SK-N-SH (cell line): ENCODE measurements around the gene FAM117B. TPM values are rescaled to one million over a fixed set of nuclear protein-coding genes. Genes with fewer than 3 reads are reported as not detected.
A peak's percentile ranks its signal among the peaks of the same experiment; 100 is the strongest.

Source experiments
- CTCF ChIA-PET: fragments of 300-600, 350-600 bp; formaldehyde crosslinking; extraction: SDS; loops from one replicate; lab custom pipeline; 2021; lab: Yijun Ruan, JAX
- POLR2A ChIA-PET: fragments of 350-600 bp; sonication (Branson Sonifier 250); formaldehyde crosslinking; extraction: SDS; loops from one replicate; lab custom pipeline; 2020; ENCODE audit warnings: antibody characterized with exemption, inconsistent platforms; lab: Yijun Ruan, JAX
- DNase-seq: peaks from one replicate; pipeline ENCODE4 v3.0.0; 2012
- H2AFZ ChIP-seq: fragments of 200-600 bp; sonication (generic); 2 replicates; pipeline ENCODE4 v1.8.1; 2016; ENCODE audit warnings: antibody characterized with exemption, mild to moderate bottlenecking, low read depth
- H3F3A ChIP-seq: fragments of 200-600 bp; sonication (generic); replicated peaks from 2 replicates; pipeline ENCODE3; 2016; ENCODE audit warnings: antibody characterized with exemption, mild to moderate bottlenecking; ENCODE audit not compliant: insufficient read depth
- H3K27ac ChIP-seq, 2 experiments: fragments of 200-500 bp in 1 of 2; fragments of 200-600 bp in 1 of 2; sonication (Bioruptor generic) in 1 of 2; sonication (generic), shearing (Covaris generic) in 1 of 2; 2 replicates each; pipeline versions ENCODE4 v1.5.1 to v1.6.1; 2014 to 2016; ENCODE audit warnings: low read depth in 2 of 2, inconsistent platforms in 1 of 2, low read length in 1 of 2, mild to moderate bottlenecking in 1 of 2, mixed read lengths in 1 of 2
- H3K27me3 ChIP-seq: fragments of 200-600 bp; sonication (generic), shearing (Covaris generic); 2 replicates; pipeline ENCODE4 v1.6.1; 2016; ENCODE audit warnings: mixed run types; ENCODE audit not compliant: insufficient read depth
- H3K36me3 ChIP-seq, 2 experiments: fragments of 200-500 bp in 1 of 2; fragments of 200-600 bp in 1 of 2; sonication (Bioruptor generic) in 1 of 2; sonication (generic) in 1 of 2; replicated peaks in 1 of 2; 2 replicates each; pipeline versions ENCODE3 to v1.5.1; 2014 to 2016; ENCODE audit warnings: low read length in 1 of 2, mild to moderate bottlenecking in 1 of 2; ENCODE audit not compliant: insufficient read depth in 2 of 2, control insufficient read depth in 1 of 2
- H3K4me1 ChIP-seq, 2 experiments: fragments of 200-500 bp in 1 of 2; fragments of 200-600 bp in 1 of 2; sonication (Bioruptor generic) in 1 of 2; sonication (generic), shearing (Covaris generic) in 1 of 2; 2 replicates each; pipeline versions ENCODE4 v1.5.1 to v1.6.1; 2014 to 2016; ENCODE audit warnings: low read depth in 1 of 2, low read length in 1 of 2, mixed run types in 1 of 2; ENCODE audit not compliant: insufficient read depth in 2 of 2, control insufficient read depth in 1 of 2
- H3K4me2 ChIP-seq: fragments of 200-600 bp; sonication (generic), shearing (Covaris generic); 2 replicates; pipeline ENCODE4 v1.6.1; 2017; ENCODE audit warnings: mixed run types
- H3K4me3 ChIP-seq, 2 experiments: fragments of 200-500 bp in 1 of 2; fragments of 200-600 bp in 1 of 2; sonication (Bioruptor generic) in 1 of 2; sonication (generic), shearing (Covaris generic) in 1 of 2; 2 replicates each; pipeline versions ENCODE4 v1.5.1 to v1.8.1; 2014 to 2016; ENCODE audit warnings: low read depth in 2 of 2, inconsistent platforms in 1 of 2, low read length in 1 of 2, mild to moderate bottlenecking in 1 of 2, mixed read lengths in 1 of 2, moderate library complexity in 1 of 2
- H3K79me2 ChIP-seq: fragments of 200-600 bp; sonication (generic); 2 replicates; pipeline ENCODE4 v1.8.1; 2017; ENCODE audit warnings: mild to moderate bottlenecking; ENCODE audit not compliant: insufficient read depth
- H3K9ac ChIP-seq: fragments of 200-600 bp; sonication (generic); 2 replicates; pipeline ENCODE4 v1.6.1; 2017; ENCODE audit warnings: mixed run types
- H3K9me2 ChIP-seq: fragments of 200-600 bp; sonication (generic); 2 replicates; pipeline ENCODE4 v1.6.1; 2017; ENCODE audit warnings: mixed run types
- H3K9me3 ChIP-seq: fragments of 200-600 bp; sonication (generic); 2 replicates; pipeline ENCODE4 v1.6.1; 2017; ENCODE audit warnings: mixed run types, mild to moderate bottlenecking, moderate library complexity
- H4K20me1 ChIP-seq: fragments of 200-600 bp; sonication (generic); 2 replicates; pipeline ENCODE4 v1.6.1; 2017; ENCODE audit warnings: mild to moderate bottlenecking, mixed run types; ENCODE audit not compliant: insufficient read depth
- CHD2 ChIP-seq: fragments of 150-350 bp; IDR thresholded peaks from 2 replicates; pipeline ENCODE4 v1.6.1; 2018; ENCODE audit warnings: low read length; ENCODE audit not compliant: partially characterized antibody
- ELF1 ChIP-seq: IDR thresholded peaks from 2 replicates; pipeline ENCODE4 v1.4.0; 2012
- EZH2phosphoT487 ChIP-seq: fragments of 200-600 bp; sonication (generic); IDR thresholded peaks from 2 replicates; pipeline ENCODE4 v1.6.1; 2017; ENCODE audit warnings: low read depth, mixed run types, mild to moderate bottlenecking, antibody characterized with exemption, moderate library complexity, borderline replicate concordance
- FOXM1 ChIP-seq: IDR thresholded peaks from 2 replicates; pipeline ENCODE4 v1.4.0; 2012; ENCODE audit warnings: low read depth, mild to moderate bottlenecking
- GABPA ChIP-seq: IDR thresholded peaks from 2 replicates; pipeline ENCODE4 v1.4.0; 2012; ENCODE audit warnings: low read depth, mild to moderate bottlenecking
- GATA2 ChIP-seq: sonication (generic); formaldehyde crosslinking; IDR thresholded peaks from 2 replicates; pipeline ENCODE4 v1.5.0; 2020; ENCODE audit warnings: mild to moderate bottlenecking, missing genetic modification reagents
- MAX ChIP-seq: IDR thresholded peaks from 2 replicates; pipeline ENCODE4 v1.4.0; 2012; ENCODE audit warnings: low read depth
- NFIC ChIP-seq: IDR thresholded peaks from 2 replicates; pipeline ENCODE4 v1.4.0; 2012; ENCODE audit warnings: borderline replicate concordance
- POLR2AphosphoS5 ChIP-seq: IDR thresholded peaks from 2 replicates; pipeline ENCODE4 v1.6.1; 2012; ENCODE audit warnings: low read depth, low read length
- RFX5 ChIP-seq: IDR thresholded peaks from 2 replicates; pipeline ENCODE4 v1.6.1; 2012; ENCODE audit warnings: mild to moderate bottlenecking, improper control_type of control experiment, low read length
- SIN3A ChIP-seq: IDR thresholded peaks from 2 replicates; pipeline ENCODE4 v1.6.1; 2012; ENCODE audit warnings: low read depth, mild to moderate bottlenecking, low read length, moderate library complexity, borderline replicate concordance
- USF1 ChIP-seq: IDR thresholded peaks from 2 replicates; pipeline ENCODE4 v1.4.0; 2012; ENCODE audit warnings: low read depth, borderline replicate concordance
- WGBS: methylation state at CpG from one replicate; pipeline ENCODE4 v1.1.6; 2017; ENCODE audit warnings: low lambda C conversion rate; 5-methylcytosine and 5-hydroxymethylcytosine counted together
- polyA plus RNA-seq, 3 experiments: library from polyadenylated mRNA; depleted of rRNA; stranded (reverse); fragments of >200 nt; gene quantifications; 2 replicates each; pipeline ENCODE4 v1.2.3, GENCODE V29; 2012
- TF ChIP-seq, protein P1 (sequence below): fragments of 150-350 bp; IDR thresholded peaks from 2 replicates; pipeline ENCODE4 v1.6.1; 2016; ENCODE audit warnings: mild to moderate bottlenecking, low read depth, low read length

FAM117B gene
- polyA plus RNA-seq, 1 of the 3 experiments (the other 2 are of a cell fraction): 0.90 TPM

DNA sequence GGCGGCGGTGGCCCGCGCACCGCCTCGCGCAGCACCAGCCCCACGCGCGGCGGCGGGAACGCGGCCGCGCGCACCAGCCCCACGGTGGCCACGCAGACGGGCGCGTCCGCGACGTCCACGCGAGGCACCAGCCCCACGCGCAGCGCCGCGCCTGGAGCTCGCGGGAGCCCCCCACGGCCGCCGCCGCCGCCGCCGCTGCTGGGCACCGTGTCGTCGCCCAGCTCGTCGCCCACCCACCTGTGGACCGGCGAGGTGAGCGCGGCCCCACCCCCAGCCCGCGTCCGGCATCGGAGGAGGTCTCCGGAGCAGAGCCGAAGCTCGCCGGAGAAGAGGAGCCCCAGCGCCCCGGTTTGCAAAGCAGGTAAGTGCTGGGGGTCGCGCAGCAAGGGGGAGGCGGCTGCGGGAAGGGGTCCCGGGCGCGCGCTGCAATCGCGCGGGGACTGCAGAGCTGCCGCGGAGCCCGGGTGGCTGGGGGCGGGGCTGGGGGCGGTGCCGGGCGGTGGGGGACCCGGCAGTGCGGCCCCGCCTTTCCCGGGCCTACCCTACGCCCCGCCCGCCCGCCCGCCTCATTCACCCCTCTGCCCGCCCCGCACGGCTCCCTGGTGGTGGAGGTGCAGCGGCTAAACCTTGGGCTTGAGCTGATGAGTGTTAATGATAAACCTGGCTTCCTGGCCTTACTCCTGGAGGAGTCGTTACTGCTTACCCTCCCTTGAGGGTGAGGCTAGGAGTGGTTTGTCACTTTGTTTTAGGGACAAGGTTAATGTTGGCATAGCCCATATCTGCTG, 851 bp downstream of the FAM117B start:
- Histone ChIP-seq H4K20me1 (no peaks in the 10 kb centered on the region), H3K79me2 (peaks cover 29% of the 10 kb centered on the region), H2AFZ (peak overlapping the region; percentile 99), H3K4me3 (peak overlapping the region; percentile 83 to 96), H3K9me3 (no peaks in the 10 kb centered on the region), H3K9me2 (no peaks in the 10 kb centered on the region), H3K4me2 (peak overlapping the region; percentile 87), H3K36me3 (no peaks in the 10 kb centered on the region), H3K4me1 (no peaks in the 10 kb centered on the region; a peak in 2 of 4 replicates), H3K27me3 (no peaks in the 10 kb centered on the region), H3F3A (no peaks in the 10 kb centered on the region), H3K9ac (peak overlapping the region; percentile 73), H3K27ac (peak overlapping the region; percentile 64 to 86)
- ChIA-PET POLR2A (interaction anchor here (0.6 to 1.2 kb wide), 4 partner anchors 32 to 1267 kb away, joined by 3 to 5 read pairs (median 4); no protein-coding TSS in a partner anchor), CTCF (interaction anchor here (0.7 to 3.2 kb wide), 6 partner anchors 11 to 1180 kb away, joined by 3 to 19 read pairs (median 3); no protein-coding TSS in a partner anchor)
- WGBS: 0% methylated on average over 1 of the region's 92 CpGs
- TF ChIP-seq MAX (no peak), SIN3A (peak; percentile 34; the same call in 1 of the 2 replicates), GATA2 (peak; percentile 42; the same call in 1 of the 2 replicates), FOXM1 (no peak), EZH2phosphoT487 (no peak), CHD2 (no peak), NFIC (no peak), POLR2AphosphoS5 (peak; percentile 59)
- peak; percentile 97 for DNase-seq

- Histone ChIP-seq H3K36me3 (no peaks in the 10 kb centered on the region), H3K9ac (peak overlapping the region; percentile 73), H3K9me2 (no peaks in the 10 kb centered on the region), H3K4me3 (peak overlapping the region; percentile 83 to 96), H3K4me1 (no peaks in the 10 kb centered on the region; a peak in 2 of 4 replicates), H3K9me3 (no peaks in the 10 kb centered on the region), H4K20me1 (no peaks in the 10 kb centered on the region), H3K27ac (peak overlapping the region; percentile 64 to 80), H3K27me3 (no peaks in the 10 kb centered on the region)
- CTCF ChIA-PET: interaction anchor here (1.5 to 3.2 kb wide), 3 partner anchors 11 to 47 kb away, joined by 3 to 19 read pairs (median 5); no protein-coding TSS in a partner anchor
- TF ChIP-seq USF1: no peak
- TF ChIP-seq NFIC: no peak
- TF ChIP-seq RFX5: no peak
- TF ChIP-seq, protein P1, sequence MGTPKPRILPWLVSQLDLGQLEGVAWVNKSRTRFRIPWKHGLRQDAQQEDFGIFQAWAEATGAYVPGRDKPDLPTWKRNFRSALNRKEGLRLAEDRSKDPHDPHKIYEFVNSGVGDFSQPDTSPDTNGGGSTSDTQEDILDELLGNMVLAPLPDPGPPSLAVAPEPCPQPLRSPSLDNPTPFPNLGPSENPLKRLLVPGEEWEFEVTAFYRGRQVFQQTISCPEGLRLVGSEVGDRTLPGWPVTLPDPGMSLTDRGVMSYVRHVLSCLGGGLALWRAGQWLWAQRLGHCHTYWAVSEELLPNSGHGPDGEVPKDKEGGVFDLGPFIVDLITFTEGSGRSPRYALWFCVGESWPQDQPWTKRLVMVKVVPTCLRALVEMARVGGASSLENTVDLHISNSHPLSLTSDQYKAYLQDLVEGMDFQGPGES: no peak
- TF ChIP-seq MAX: no peak
- no peak for TF ChIP-seq ELF1
- TF ChIP-seq GABPA: no peak
- TF ChIP-seq, all 33 proteins: peak for 0
- POLR2A ChIA-PET: interaction anchor here (1.2 kb wide), 1 partner anchor 182 kb away, joined by 3 read pairs; no protein-coding TSS in a partner anchor
- DNase-seq: no peak
- Histone ChIP-seq H3K4me2 (peak overlapping the region; percentile 87), H2AFZ (peak overlapping the region; percentile 99), H3F3A (no peaks in the 10 kb centered on the region), H3K79me2 (peaks cover 29% of the 10 kb centered on the region)
- 9% methylated on average over 2 of the region's 2 CpGs for WGBS
Measured at GRCh38 chr2:202636213-202636513, 1.4 kb downstream of the FAM117B start.
